SK-N-SH (cell line): ENCODE measurements around the gene HAUS7.

Source experiments
- EP300 ChIP-seq, 2 experiments: IDR thresholded peaks; 2 replicates each; pipeline versions ENCODE4 v1.4.0 to v1.6.1; 2012; ENCODE audit warnings: borderline replicate concordance in 1 of 2, low read depth in 1 of 2, low read length in 1 of 2
- EZH2phosphoT487 ChIP-seq: fragments of 200-600 bp; sonication (generic); IDR thresholded peaks from 2 replicates; pipeline ENCODE4 v1.6.1; 2017; ENCODE audit warnings: low read depth, mixed run types, mild to moderate bottlenecking, antibody characterized with exemption, moderate library complexity, borderline replicate concordance
- GABPA ChIP-seq: IDR thresholded peaks from 2 replicates; pipeline ENCODE4 v1.4.0; 2012; ENCODE audit warnings: low read depth, mild to moderate bottlenecking
- RAD21 ChIP-seq: IDR thresholded peaks from 2 replicates; pipeline ENCODE4 v1.6.1; 2012; ENCODE audit warnings: mild to moderate bottlenecking, low read length
- TAF1 ChIP-seq: IDR thresholded peaks from 2 replicates; pipeline ENCODE4 v1.6.1; 2012; ENCODE audit warnings: low read depth, mild to moderate bottlenecking, low read length, moderate library complexity, borderline replicate concordance
- TEAD4 ChIP-seq: IDR thresholded peaks from 2 replicates; pipeline ENCODE4 v1.4.0; 2012; ENCODE audit warnings: mild to moderate bottlenecking, borderline replicate concordance; ENCODE audit not compliant: insufficient read depth
- YY1 ChIP-seq: IDR thresholded peaks from 2 replicates; pipeline ENCODE4 v1.4.0; 2012; ENCODE audit warnings: low read depth, mild to moderate bottlenecking
- TF ChIP-seq, protein P1 (sequence below): fragments of 200-600 bp; sonication (generic); IDR thresholded peaks from 2 replicates; pipeline ENCODE4 v1.6.1; 2017; ENCODE audit warnings: antibody characterized with exemption, mild to moderate bottlenecking, moderate library complexity
- TF ChIP-seq, protein P2 (sequence below): IDR thresholded peaks from 2 replicates; pipeline ENCODE4 v1.4.0; 2012; ENCODE audit warnings: low read depth, borderline replicate concordance
- TF ChIP-seq, protein P3 (sequence below): IDR thresholded peaks from 2 replicates; pipeline ENCODE4 v1.4.0; 2012; ENCODE audit warnings: low read depth, borderline replicate concordance
- TF ChIP-seq, protein P4 (sequence below): IDR thresholded peaks from 2 replicates; pipeline ENCODE4 v1.4.0; 2012; ENCODE audit warnings: low read depth
- TF ChIP-seq, protein P5 (sequence below): fragments of 150-350 bp; IDR thresholded peaks from 2 replicates; pipeline ENCODE4 v1.6.1; 2017; ENCODE audit warnings: antibody characterized with exemption, low read length, low read depth, borderline replicate concordance

DNA sequence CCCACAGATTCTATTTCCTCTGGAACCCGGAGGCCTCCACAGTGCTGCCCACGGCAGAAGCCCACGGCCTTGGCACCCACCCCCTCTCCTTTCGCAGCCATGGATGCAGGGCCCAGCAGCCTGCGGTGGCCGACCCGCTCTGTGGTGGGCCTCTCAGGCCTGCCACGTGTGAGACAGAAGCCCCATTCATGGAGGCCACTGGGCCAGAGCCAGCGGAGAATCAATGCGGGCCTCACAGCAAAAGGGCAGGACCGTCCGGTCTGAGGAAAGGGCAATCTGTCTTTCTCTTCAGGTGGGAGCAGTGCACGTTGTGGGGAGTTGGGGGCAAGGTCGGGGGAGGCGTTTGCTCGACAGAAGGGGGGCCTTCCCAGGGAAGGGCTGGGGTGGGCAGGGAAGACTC, 8.4 kb upstream of the HAUS7 start:
- TF ChIP-seq YY1 (no peak), TAF1 (no peak), EP300 (IDR thresholded peaks at IDR 0.05; ENCODE audit: borderline replicate concordance in 1 of 2, low read depth in 1 of 2, low read length in 1 of 2) (no peak), TEAD4 (no peak), GABPA (no peak), EZH2phosphoT487 (no peak), RAD21 (no peak)
- TF ChIP-seq, protein P1, sequence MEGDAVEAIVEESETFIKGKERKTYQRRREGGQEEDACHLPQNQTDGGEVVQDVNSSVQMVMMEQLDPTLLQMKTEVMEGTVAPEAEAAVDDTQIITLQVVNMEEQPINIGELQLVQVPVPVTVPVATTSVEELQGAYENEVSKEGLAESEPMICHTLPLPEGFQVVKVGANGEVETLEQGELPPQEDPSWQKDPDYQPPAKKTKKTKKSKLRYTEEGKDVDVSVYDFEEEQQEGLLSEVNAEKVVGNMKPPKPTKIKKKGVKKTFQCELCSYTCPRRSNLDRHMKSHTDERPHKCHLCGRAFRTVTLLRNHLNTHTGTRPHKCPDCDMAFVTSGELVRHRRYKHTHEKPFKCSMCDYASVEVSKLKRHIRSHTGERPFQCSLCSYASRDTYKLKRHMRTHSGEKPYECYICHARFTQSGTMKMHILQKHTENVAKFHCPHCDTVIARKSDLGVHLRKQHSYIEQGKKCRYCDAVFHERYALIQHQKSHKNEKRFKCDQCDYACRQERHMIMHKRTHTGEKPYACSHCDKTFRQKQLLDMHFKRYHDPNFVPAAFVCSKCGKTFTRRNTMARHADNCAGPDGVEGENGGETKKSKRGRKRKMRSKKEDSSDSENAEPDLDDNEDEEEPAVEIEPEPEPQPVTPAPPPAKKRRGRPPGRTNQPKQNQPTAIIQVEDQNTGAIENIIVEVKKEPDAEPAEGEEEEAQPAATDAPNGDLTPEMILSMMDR, result no peak
- TF ChIP-seq, protein P2, sequence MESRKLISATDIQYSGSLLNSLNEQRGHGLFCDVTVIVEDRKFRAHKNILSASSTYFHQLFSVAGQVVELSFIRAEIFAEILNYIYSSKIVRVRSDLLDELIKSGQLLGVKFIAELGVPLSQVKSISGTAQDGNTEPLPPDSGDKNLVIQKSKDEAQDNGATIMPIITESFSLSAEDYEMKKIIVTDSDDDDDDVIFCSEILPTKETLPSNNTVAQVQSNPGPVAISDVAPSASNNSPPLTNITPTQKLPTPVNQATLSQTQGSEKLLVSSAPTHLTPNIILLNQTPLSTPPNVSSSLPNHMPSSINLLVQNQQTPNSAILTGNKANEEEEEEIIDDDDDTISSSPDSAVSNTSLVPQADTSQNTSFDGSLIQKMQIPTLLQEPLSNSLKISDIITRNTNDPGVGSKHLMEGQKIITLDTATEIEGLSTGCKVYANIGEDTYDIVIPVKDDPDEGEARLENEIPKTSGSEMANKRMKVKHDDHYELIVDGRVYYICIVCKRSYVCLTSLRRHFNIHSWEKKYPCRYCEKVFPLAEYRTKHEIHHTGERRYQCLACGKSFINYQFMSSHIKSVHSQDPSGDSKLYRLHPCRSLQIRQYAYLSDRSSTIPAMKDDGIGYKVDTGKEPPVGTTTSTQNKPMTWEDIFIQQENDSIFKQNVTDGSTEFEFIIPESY, result no peak
- TF ChIP-seq, protein P3, sequence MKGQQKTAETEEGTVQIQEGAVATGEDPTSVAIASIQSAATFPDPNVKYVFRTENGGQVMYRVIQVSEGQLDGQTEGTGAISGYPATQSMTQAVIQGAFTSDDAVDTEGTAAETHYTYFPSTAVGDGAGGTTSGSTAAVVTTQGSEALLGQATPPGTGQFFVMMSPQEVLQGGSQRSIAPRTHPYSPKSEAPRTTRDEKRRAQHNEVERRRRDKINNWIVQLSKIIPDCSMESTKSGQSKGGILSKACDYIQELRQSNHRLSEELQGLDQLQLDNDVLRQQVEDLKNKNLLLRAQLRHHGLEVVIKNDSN, result no peak
- TF ChIP-seq, protein P4, sequence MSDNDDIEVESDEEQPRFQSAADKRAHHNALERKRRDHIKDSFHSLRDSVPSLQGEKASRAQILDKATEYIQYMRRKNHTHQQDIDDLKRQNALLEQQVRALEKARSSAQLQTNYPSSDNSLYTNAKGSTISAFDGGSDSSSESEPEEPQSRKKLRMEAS, result no peak
- TF ChIP-seq, protein P5, sequence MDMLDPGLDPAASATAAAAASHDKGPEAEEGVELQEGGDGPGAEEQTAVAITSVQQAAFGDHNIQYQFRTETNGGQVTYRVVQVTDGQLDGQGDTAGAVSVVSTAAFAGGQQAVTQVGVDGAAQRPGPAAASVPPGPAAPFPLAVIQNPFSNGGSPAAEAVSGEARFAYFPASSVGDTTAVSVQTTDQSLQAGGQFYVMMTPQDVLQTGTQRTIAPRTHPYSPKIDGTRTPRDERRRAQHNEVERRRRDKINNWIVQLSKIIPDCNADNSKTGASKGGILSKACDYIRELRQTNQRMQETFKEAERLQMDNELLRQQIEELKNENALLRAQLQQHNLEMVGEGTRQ, result no peak
